NCI-H2227 (cell line): ENCODE results near the gene TRABD2A.

Source experiments
- DNase-seq: peaks from one replicate; lab custom pipeline; 2025; ENCODE audit not compliant: unreplicated experiment; lab: John Stamatoyannopoulos, UW

TRABD2A gene

DNA sequence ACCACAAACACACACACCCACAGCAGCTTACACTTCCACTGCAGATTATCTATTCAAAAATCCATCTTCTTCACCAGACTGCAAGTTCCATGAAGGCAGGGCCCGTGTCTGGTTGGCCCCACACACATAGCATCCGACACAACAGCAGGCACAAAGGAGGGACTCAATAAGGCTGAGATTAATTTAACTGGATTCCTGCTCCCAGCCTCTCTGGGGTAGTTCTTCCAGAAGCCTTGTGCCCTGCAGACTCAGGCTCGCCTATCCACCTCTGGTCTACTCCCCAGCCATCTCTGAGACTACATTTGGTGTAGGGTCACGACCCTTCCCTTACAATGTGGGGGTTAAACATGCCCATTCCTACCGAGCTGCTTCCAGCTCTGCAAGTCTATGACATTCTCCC is 57.7 kb downstream of the TRABD2A start:
- DNase-seq: no peak

GRCh38 chr2:84821806-84822205 is 59.1 kb downstream of the TRABD2A start:
- no peak for DNase-seq

DNA sequence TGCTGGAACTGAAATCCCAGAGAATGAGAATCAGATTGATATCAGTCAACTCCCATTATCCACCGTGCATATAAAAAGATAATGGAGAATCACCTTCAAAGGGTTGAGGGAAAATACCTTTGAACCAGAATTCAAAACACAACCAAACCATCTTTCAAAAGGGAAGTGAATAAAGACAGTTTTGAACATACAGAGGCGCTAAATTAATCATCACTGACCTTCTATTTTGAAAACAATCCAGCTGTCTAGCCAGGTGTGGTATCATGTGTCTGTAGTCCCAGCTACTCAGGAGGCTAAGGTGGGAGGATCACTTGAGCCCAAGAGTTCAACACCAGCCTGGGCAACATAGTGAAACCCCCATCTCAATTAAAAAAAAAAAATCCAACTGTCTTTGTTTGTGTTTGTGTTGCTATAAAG is 63.6 kb downstream of the TRABD2A start:
- DNase-seq: no peak

DNA sequence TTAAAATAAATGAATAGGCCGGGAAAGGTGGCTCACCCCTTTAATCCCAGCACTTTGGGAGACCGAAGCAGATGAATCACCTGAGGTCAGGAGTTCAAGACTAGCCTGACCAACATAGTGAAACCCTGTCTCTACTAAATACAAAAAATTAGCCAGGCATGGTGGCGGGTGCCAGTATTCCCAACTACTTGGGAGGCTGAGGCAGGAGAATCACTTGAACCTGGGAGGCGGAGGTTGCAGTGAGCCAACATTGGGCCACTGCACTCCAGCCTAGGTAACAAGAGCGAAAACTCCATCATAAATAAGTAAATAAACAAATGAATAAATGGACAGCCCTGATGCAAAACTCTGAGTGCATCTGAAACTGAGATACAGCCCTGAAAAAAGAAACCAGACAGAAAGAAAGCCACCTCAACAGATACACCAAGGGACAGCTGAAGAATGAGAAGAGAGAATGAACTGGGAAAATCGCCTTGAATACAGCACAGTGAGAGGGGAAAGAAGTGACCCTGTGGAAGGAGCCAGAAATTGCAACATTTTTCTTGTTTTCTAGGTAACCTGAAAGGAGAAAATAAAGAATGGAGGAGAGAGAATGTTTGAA is 64.4 kb downstream of the TRABD2A start:
- no peak for DNase-seq

DNA sequence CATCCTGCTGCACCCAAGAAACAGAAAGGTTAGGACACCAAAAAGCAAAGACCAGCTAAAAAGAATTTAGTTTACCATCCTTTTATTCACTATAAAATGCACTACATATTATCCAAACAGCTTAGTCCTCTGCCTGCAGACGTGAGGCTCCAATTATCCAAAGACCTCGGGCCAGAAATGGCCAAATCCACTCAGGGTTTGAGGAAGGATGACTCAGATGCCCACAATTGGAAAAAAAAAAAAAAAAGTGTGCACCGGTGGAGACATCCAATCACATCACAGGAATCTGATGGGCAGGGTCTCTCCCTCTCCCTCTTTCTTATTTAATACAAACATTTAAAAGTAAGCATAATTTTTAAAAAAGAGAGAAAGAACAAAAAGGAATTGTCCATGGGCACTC is 65.7 kb downstream of the TRABD2A start:
- no peak for DNase-seq

- no peak for DNase-seq
Observed at GRCh38 chr2:84811839-84812431, 68.9 kb downstream of the TRABD2A start.

DNA sequence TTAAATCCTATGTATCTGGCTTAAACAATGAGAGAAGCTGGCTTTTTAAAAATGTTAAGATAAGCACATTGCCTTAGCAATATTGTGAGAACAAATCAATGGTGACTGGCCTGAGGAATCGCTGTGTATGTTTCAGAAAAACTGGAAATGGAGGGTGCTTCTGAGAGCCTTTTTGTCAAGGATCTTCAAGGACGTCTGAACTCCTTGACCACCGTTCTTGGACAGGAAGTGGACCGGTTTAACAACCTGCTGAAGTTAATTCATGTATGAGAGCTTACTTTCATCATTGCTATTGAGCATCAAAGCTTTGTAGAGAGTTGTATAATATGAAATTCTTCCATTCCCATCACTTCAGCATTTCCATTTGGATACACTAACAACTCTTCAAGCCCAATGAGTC is 72.6 kb downstream of the TRABD2A start:
- DNase-seq: no peak

DNA sequence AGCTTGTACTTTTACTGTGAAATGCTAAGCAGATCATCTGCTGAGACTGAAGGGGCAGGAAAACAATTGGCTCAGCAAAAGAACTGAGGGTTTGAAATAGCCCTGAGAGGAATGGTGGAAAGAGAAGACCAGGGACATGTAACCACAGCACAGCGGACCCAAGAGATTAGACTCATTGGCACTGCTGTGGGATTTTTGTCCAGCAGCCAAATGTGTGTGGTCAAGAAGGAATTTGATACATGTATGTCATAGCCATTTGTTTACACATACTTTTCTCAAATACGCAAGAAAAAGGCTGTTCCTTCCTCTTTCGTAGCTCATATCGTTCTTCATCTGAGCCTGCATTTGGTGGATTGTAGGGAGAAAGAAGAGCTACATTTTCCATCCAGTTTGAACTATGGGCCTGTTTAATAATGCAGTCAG is 73.8 kb downstream of the TRABD2A start:
- DNase-seq: no peak

DNA sequence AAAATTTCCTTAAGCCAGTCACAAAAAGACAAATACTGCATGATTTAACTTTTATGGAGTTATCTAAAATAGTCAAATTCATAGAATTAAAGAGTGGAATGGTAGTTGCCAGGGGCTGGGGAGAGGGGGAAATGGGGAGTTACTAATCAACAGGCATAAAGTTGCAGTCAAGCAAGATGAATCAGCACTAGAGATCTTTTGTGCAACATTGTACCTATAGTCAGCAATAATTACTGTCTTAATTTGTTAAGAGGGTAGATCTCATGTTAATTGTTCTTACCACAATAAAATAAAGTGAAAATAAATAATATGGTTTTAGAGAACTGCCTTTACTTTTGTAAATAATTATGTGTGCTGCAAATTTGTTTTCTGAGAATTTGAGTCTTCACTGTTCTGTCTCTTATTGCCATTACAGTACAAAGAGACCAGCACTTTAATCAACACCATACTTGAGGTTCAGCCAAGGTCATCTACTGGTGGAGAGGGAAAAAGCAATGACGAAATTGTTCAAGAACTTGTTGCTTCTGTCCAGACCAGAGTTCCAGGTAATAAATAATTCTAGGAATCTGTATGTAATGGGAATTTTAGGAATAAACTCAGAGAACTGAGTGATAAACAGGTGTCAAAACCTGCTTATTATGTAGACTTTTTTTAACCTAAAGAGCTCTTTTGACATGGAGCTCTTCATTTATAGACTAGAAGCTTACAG is 75.5 kb downstream of the TRABD2A start:
- DNase-seq: no peak

GRCh38 chr2:84801811-84802210 is 79.1 kb downstream of the TRABD2A start:
- no peak for DNase-seq

GRCh38 chr2:84800194-84800805 is 80.6 kb downstream of the TRABD2A start:
- DNase-seq: no peak

GRCh38 chr2:84799772-84800171 is 81.1 kb downstream of the TRABD2A start:
- DNase-seq: no peak

- no peak for DNase-seq
Observed at GRCh38 chr2:84797271-84797670, 83.6 kb downstream of the TRABD2A start.

GRCh38 chr2:84796798-84797197 is 84.1 kb downstream of the TRABD2A start:
- no peak for DNase-seq

DNA sequence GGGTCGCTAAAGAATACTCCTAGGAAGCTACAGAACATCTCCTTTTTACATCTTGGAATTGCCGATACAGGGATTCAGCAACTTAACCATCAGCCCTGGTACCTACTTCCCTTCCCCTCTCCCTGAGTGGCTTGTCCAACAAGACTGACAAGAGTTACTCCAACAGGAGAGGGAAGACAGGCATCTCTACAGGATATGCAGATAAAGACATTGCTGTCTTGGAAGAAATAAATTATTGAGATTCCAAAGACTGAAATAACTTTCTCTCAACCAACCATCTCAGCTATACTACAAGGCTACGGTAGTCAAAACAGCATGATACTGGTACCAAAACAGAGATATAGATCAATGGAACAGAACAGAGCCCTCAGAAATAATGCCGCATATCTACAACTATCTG is 87.2 kb downstream of the TRABD2A start:
- no peak for DNase-seq

DNA sequence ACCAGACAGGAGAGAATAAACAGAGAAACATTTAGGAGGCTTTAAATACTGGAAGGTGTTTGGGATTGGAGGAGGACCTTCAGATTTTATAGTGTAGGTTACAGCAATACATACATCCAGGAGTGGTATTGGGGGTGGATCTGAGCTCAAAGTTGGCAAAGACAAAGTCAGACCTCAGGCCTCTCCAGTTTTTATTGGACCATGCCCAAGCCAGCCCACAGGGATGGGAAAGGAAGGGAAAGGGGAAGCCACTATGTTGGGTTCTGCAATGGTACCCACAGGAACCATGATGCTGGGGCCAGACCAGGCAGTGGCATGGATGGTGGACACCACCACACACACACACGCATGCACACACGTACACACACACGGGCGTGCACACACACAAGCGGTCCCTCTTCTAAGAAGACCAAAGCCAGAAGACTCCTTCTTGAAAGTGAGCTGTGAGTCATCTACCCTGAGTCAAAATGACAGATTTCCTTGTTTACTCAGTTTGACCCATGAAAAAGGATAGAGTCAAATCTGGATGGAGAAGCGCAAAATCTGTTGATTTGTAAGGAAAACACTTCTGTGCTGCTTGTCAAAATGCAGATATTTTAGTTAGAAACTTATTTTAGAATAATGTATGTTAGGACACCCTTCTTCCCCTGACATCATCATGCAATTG is 87.9 kb downstream of the TRABD2A start:
- no peak for DNase-seq

GRCh38 chr2:84788498-84788897 is 92.4 kb downstream of the TRABD2A start:
- DNase-seq: no peak

DNA sequence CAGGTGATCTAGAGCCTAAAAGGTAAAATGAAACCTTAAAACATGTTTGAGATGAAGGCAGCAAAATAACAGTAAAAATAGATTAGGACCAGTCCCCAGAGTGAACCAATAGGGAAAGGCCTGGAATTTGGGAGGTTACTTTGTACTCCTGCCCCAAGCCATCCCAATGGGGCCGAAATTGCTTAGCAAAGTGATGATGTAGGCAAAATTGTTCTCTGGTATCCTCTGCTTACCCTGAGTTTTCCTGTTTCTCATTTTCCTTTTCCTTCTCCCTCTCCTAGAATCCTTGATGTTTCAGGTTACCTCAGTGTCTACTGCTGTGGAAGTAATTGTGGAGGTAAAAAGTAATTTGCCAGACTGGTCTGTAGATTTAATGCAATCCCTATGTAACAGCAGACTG is 92.9 kb downstream of the TRABD2A start:
- DNase-seq: no peak

DNA sequence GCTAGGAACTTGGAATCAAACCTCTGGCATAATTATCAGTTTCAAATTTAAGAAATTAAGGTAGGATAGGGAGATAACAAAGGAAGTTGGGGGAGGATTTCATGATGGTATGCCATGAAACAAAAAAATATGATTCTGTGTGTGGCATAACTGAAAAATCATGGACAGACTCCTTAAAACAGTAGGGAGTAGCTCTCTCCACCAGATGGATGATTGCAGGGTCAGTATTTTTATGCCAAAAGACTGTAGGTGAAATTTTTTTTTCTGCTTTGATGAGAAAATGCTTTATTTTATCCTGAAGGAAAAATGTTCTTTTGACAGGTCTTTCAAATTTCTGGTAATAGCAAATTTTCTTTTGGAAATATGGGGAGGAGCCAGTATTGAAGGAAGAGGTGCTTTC is 94.3 kb downstream of the TRABD2A start:
- DNase-seq: no peak

DNA sequence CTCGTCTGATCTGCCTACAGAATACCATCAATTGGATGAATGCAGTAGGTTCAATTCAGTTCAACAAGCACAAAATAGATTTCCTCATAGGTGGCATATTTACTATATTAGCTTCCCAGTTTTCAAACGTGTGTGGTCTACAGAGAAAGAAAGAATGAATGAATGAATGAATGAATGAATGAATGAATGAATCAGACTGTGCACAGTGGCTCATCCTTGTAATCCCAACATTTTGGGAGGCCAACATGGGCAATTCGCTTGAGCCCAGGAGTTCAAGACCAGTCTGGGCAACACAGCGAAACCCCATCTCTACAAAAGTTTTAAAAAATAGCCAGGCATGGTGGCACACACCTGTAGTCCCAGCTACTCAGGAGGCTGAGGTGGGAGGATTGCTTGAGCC is 94.9 kb downstream of the TRABD2A start:
- no peak for DNase-seq

DNA sequence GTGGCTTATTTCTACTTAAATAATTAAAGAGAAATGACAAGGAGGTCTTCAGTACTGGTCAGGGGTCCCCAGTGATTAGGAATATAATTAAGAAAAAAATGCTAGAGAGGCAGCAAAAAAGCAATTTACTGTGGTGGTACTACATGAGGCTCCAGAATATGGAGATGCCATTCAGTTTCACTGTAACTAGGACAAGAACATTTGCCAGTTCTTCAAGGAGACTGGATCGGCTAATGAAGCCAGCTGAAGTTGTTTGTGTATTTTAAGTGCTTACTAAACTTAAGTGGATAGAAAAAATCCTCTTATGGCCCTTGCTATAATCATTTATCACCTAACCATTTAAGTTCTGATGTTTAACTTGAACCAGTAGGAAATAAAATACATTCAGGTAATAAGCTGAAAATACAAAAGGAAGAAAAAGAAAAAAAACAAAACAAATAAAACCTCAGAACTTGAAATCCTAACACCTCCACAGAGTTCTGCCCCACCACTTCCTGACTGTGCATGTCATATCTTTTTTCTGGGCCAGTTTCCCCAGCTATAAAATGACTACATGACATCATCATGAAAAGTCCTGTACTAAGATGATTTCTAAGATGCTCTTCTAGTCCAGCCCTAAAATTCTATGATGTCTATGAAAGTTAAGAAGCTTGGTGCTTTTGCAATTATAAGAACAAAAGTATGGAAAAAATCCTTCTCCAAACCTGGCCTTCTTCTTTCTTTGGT is 98.0 kb downstream of the TRABD2A start:
- DNase-seq: no peak
